Fibroblast of skin of scalp (primary cell): Measurements from ENCODE around the gene MYO10.

Source experiments
- DNase-seq: peaks from one replicate; pipeline ENCODE4 v3.0.0-alpha.2; 2013

Gene MYO10

DNA sequence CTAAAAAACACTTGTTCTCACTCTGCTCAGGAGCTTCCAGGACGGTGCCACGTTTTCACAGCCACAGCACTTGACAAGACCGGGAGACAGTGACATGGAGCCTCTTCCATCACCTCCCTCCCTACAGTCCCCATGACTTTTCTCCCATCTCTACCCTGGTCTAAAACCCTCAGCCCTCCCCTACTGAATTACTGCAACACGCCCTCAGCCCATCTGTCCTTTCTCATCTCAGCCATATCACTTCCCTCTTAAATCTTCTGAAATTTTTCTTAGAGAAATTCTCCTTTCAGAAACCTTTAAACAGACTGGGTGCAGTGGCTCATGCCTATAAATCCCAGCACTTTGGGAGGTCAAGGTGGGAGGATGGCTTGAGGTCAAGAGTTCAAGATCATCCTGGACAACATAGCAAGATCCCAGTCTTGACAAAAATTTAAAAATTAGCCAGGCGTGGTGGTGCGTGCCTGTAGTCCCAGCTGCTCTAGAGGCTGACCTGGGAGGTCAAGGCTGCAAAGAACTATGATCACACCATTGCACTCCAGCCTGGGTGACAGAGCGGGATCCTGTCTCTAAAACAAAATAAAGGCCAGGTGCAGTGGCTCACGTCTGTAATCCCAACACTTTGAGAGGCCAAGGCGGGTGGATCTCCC, 125.8 kb downstream of the MYO10 start:
- no peak for DNase-seq

DNA sequence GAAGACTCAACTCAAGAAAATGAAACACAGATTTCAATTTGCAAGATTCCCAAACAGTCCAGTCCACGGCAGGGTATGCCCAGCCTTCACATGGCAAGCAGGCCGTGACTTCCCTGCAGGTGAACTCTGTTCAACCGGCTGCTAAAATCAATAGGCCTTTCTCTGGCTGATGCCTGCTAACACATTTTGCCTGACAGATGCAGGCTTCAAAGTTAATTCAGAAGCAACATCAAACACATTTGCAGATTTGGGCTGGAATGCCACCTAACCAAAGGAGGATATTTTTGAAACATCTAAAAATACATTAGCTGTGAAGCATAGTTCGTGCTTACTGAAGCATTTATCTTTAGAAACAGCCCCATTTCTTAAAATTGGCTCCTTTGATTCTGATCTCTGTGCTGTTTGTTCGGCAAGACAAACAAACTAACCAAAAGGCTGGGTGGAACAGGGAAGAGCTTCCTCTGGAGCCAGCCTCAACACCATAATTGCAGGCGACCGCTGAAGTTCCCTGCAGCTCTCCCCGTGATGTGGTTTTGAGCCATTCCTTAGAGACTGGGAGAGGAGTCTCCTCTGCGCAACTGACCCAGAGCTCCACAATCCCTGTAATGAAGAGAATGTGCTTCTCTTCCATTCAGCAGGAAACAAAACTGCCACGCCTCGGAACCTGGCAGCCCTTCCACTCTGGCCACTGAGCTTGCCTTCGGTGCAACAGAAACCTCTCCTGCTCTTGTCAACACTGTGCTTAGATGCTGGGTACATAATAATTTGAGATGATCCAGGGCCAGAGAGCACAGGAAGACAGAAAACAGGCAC, 126.5 kb downstream of the MYO10 start:
- DNase-seq = peak; percentile 93

- DNase-seq = peak; percentile 66
Measured at GRCh38 chr5:16809010-16809394, 127.1 kb downstream of the MYO10 start.

DNA sequence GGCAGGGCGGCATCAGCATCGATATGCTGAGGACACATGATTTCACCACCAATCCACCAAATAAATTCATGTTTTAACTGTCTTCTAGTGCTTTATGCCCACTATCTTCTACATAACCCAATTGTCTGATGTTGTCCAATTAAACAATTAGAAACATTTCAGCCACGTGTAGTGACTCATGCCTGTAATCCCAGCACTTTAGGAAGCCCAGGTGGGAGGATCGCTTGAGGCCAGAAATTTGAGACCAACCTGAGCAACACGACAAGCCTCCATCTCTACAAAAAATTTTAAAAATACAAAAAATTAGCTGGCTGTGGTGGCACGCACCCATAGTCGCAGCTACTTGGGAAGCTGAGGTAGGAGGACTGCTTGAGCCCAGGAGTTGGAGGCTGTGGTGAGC, 128.1 kb downstream of the MYO10 start:
- DNase-seq = no peak

GRCh38 chr5:16807547-16807864, 128.6 kb downstream of the MYO10 start:
- no peak for DNase-seq

DNA sequence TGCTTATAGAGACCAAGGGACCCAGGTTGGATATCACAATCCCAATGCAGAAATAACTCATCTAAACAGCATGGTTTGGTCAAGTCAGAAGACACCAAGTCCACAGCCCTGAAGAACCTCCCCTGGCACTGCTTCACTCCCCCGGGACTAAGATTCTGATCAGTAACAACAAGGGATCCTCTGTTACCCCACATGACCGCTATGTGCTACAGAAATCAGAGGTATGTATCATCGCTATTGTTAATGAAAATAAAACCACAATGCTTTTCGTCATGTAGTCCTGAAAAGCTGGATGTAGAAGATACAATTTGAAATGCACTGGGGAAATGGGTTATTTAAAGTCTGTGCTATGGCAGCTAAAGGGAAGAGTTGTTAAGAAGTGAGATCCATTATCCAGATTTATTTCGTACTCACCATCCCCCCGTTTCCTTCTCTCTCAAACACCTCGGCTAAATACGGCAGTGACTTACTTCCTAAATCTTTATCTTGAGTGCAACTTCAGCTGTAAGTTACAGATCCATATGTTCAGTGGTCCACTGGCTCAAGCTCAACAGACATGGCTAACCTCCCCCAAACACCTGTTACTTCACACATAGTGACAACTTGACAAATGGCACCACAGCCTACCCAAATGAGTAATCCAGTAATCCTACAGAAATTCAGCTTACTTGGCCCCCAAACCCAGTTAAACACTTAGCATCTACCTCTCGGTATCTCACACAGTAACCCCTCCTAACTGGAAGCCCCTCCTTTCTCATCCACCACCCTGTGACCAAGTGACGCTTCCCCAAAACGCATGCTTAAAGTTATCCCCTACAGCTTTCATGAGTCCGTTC, 129.2 kb downstream of the MYO10 start:
- no peak for DNase-seq

DNA sequence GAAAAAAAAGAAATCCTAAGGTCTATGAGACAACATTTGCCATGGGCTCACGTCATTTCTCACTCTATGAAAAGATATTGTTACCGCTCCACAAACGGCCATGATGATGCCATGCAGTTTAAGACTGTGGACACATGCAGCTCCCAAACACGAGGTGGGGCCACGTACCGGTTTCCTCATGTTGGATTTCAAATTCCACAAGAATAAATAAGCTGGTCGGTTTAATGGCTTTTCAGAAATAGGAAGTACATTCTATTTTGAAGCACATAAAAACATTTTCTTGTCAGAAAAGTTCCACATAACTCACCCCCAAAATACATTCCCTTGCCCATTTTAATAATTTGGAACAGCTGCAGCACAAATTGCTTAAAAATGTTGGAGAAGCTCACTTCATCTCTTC, 130.6 kb downstream of the MYO10 start:
- peak; percentile 83 for DNase-seq

DNA sequence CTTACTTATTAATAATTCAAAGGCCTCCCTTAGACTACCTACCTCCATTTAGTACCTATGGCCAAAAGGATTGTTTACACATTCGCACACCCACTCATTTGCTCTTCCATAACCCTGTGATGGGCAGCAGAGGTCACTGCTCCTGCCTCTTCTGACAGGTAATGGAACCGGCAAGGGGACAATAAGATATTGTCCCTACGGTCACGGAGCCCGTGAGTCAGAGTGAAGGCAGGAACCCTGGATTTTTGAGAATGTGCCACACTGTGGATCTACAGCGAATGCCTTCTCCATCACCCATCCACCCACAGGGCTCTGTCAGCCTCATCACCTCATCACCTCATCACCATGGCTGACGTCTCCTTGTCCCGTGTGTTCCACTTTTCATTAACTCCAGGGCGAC, 132.3 kb downstream of the MYO10 start:
- no peak for DNase-seq

DNA sequence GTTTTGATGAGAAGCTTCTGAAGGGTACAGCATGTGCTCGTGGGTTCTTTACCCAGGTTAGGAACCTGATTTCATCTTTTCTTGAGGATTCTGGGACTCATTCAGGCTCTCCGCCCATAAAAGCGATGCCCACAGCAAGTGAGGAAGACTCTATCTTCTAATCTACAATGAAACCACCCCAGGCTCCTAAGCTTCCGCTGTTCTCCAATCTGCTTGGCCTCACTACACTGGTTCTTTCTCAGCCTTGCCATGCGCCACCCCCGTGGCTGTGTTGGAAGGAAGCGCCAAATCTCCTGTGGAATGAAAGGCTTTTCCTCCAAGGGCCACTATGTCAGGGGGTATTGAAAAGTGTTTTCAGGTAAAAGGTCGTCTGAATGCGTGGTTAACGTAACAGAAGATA, 135.6 kb downstream of the MYO10 start:
- DNase-seq = no peak

DNA sequence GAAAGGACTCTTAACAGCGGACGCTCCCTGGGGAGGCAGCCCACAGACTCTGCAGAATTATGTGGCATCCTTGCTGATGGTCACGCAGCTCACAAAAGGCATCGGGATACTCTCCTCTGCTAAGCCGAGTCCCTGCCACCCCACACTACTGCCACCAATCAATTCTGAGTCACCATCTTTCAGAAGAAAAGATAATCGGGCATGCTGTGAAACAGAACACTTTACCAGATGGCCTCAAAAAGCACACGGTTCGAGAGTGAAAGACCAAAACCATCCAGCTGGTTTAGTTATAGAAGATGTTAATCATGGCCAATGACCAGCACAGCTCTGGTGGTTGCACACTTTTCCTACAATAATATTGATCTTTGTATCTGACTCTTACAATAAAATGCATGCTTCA, 136.3 kb downstream of the MYO10 start:
- no peak for DNase-seq

GRCh38 chr5:16797951-16798350, 138.1 kb downstream of the MYO10 start:
- no peak for DNase-seq

- DNase-seq = no peak
Measured at GRCh38 chr5:16794269-16794913, 141.7 kb downstream of the MYO10 start.

GRCh38 chr5:16792598-16793275, 143.4 kb downstream of the MYO10 start:
- DNase-seq = no peak

DNA sequence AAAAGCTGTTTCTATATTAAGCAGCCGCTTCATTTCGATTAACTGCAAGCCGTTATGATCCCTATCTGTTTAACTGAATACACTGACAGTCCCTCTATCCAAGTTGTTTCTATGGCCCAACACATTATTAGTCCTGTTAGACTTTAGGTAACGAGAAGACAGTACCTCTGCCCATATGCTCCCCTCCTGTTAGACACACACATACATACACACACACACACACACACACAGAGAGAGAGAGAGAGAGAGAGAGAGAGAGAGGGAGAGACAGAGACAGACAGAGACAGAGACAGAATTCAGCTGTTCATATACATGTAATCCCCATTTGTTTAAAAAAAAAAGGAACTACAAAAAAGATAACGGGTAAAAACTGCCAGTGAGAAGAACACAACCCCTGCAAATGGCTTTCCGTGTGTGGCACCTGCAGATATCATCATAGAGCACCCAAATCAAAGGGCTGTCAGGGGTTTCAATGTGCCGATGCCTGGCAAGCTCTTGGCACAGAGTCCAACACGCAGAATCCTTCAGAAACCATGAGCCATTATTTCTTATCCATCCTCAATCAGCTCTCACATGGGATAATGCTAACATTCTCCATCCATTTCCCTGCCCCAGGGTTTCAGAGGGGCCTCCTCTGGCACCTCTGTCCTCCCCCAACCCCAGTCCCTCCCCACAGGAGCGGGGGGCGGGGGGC, 144.0 kb downstream of the MYO10 start:
- no peak for DNase-seq

DNA sequence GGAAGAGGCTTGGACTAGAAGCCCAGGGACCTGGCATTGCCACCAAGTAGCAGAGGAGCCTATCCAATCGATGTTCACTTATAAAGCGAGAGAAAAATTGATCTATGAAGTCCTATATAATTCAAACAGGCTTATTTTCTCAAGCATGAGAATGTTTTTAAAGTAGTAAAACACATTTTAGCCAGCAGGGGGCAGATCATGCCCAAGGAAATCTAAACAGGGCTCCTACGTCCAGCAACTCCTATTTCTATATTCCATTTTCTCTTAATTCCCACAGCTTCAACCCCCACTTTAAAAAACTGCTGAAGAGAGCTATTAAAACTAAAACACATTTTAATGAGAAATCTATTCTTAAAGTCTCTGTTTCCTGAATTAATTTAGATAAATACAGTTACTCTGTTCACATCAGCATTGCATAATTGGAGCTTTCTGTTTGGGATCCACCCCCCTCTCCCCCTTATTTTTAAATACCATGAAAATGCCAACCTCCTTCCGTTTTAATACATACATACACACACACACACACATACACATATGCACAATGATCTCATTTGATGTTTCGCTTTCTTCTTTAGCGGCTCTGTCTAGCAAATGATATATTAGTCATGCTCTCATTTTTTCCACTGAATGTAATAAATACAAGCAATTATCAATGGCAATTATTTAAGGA, 144.9 kb downstream of the MYO10 start:
- DNase-seq = peak; percentile 71

DNA sequence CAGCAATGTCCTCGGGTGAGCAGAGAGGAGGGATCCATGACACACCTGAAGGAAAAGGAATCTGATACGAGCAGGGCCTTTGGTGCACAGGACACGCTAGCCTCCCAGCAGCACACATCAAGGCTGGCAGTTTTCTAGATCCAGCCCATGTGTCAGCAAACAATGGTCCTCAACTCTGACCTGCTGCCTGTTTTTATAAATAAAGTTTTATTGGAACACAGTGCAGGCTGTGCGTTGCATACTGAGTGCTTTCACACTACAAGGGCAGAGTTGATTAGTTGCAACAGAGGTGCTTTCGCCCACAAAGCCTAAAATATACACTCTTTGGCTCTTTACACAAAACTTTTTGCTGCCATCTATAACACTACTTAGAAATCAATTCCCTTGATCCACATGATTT, 147.1 kb downstream of the MYO10 start:
- no peak for DNase-seq

DNA sequence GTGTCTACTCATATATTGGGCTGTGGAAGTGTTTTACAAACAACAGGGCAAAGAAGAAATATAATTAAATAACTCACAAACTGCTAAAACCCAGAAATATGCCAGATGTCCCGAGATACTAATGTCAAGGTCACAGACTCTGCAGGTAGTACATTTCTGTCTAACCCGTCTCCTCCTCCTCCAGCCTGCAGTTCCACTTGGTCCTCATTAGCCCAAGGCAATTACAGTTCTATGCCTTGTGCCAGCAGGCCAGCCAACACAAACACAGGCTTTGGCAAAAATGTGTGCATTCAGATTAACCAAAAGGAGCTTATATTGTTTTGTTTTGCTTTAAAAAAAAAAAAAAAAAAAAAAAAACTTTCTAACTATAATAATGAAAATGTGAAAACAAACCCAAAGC, 148.8 kb downstream of the MYO10 start:
- DNase-seq = peak; percentile 32

- peak; percentile 34 for DNase-seq
Measured at GRCh38 chr5:16784843-16785791, 151.0 kb downstream of the MYO10 start.

DNA sequence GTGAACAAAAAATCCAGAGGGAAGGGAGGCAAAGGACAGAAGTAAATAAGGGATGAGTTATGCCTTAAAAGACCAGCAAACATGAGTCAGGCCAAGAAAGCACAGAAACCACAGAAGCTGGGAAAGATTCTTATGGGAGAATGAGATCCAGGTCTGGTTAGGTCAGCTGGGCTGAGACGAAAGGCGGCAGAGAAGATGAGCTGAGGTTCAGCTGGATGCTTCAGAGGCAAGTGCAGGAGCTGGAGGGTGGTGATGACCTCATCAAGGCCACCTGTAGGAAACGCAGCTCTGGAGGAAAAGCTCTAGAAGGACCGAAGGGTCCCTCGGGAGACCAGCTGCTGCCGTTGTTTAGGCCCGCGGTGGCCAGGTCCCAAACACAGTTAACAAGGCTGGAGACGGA, 152.0 kb downstream of the MYO10 start:
- DNase-seq = peak; percentile 52
